Subcutaneous preadipocyte (primary cell): Measurements from ENCODE around the gene ETV3L. TPM values are rescaled to one million over a fixed set of nuclear protein-coding genes. Genes with fewer than 3 reads are reported as not detected.

Experiments
- total RNA-seq: library from RNA; depleted of rRNA; stranded (reverse); fragments of >200 nt; gene quantifications from 2 replicates; pipeline ENCODE4 v1.2.3, GENCODE V29; 2012

Gene ETV3L
- not detected in 2 replicates for total RNA-seq

DNA sequence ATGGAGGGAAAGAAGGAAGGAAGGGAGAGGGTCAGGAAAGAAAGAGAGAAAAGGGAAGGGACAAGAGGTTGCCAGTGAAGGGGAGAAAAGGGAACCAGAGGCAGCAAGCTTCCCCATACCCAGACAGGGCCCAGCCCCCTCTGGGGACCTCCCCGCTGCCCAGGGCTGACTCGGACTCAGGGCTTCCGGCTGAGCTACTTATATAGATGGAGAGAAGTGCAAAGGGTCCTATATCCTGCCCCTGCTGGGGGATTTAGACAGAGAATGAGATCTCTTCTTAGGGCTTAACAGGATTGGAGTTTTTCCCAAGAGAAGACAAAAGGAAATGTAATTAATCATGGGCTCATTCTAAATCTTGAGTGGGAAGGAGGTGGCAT, at the start of gene ETV3L:
Gene ETV3L, minus strand, starts transcription at position 176 of the 377 bp plus-strand sequence. CDS start 285 bp downstream, outside the sequence.

DNA sequence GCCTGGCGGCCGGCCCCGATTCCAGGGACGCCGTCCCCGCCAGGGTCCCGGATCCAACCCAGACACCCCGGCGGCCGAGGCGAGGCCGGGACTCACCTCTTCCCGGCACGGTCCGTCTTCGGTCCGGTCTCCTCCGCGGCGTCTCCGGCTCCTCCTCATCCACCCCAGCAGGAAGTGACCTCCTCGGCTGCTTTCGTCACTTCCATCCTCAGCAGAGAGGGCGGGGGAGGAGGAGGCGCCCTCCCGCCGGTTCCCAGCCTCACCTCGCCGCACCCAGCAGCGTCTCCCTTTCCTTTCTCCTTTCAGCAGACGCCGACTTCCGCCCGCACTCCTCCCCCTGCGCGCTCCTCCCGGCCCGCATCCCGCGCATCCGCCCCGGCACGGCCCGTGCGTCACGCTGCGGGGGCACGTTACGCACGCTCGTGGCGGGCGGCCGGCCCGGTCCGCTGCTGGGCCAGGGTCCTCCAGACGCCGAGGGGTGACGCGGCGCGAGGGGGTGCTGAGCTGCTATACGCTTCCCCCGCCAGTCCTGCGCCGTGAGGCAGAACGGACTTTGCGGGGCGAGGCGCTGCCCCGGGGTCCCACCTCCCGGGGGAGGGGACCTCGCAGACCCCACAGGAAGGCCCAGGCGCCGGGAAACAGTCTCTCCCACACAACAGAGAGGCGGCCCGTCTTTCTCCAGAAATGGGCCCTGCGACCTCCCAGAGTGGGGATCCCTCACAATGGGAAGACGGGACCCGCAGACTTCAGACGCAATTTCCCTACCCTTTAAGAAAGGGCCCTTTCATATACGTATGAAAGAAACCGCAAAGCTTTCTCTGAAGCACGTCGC, 38.8 kb upstream of the ETV3L start, which contains the start of gene ETV3:
Gene ETV3, minus strand, starts transcription at position 176 of the 832 bp plus-strand sequence. CDS start 2,043 bp downstream, outside the sequence.

DNA sequence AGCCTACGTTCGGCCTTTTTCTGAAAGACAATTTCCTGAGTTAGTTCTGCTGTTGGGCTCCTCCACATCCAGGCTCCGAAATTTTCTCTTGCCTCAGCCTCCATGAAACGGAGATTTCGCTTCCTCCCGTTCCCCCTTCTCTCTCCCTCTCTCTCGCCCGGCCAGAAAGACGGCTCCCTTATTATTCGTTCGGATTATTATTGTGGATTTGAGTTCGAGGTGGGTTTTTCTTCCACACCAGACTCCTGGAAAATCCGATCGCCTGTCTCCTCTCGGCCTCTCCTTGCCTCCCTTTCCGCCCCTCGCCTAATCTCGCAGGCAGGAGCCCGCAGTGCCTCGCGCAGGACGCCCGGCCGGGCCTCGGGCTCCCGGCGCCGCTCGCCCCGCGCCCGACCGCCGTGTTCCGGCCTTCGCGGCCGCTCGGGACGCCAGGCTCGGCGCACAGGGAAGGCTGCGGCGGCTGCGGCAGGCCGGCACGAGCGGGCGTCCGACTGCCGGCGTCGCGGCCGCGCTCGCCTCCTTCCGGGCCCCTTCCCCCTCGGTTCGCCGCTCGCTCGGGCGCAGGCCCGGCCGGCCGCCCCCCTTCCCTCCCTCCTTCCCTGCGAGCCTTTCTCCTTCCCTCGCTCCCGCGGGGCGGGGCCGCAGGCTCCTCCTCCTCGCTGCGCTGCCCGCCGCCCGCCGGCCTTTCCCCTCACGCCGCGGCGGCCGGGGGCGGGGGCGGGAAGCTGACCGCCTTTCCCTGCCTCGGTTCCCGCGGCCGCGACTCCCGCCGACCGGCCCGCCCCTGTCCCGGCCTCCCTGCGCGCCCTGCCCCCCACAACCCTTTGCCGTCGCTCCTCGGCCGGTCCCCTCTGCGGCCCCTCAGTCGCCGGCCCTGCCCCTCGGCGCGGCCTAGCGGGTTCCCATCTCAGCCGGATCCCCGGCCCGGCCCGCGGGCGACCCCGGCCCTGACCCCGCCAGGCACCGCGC, 54.1 kb downstream of the ETV3L start, which contains the start of gene ARHGEF11:
Gene ARHGEF11, minus strand, starts transcription at position 493 of the 969 bp plus-strand sequence. CDS start 1,412 bp downstream, outside the sequence.

Other genes with a start within 250 kb of the ETV3L start
- not detected in 2 replicates for gene INSRR, start 240.7 kb downstream of the ETV3L start, total RNA-seq
- 0.20 TPM in 1 of 2 replicates, not detected in the other for gene NTRK1, start 238.9 kb downstream of the ETV3L start, total RNA-seq
- gene PEAR1, start 206.1 kb downstream of the ETV3L start, total RNA-seq: 1.1 and 5.7 TPM in 2 replicates
- 0.20 TPM in 1 of 2 replicates, not detected in the other for gene LRRC71, start 179.2 kb downstream of the ETV3L start, total RNA-seq
- 24.6 and 34.8 TPM in 2 replicates for gene ARHGEF11, start 54.1 kb downstream of the ETV3L start, total RNA-seq
- 10.7 and 11.9 TPM in 2 replicates for gene ETV3, start 38.6 kb upstream of the ETV3L start, total RNA-seq